ENCODE measurements around the gene LLGL1. TPM values are rescaled to one million over a fixed set of nuclear protein-coding genes. Genes with fewer than 3 reads are reported as not detected.
A peak's percentile ranks its signal among the peaks of the same experiment; 100 is the strongest.

Gene LLGL1
- total RNA-seq, 1 experiment from 2014 or later: 44.9 TPM

GRCh38 chr17:18236494-18236893 lies 11.1 kb downstream of the LLGL1 start:
- Histone ChIP-seq H3K4me1 (replicated peaks; ENCODE audit: insufficient read depth) (peaks cover 17% of the 10 kb centered on the region), H3K27ac (peak overlapping the region; percentile 46; the same call in 1 of the 2 replicates), H2AFZ (no peak overlapping the region), H3K36me3 (ENCODE audit: low read depth) (no peaks in the 10 kb centered on the region), H3K9me3 (ENCODE audit: insufficient read depth, low read depth) (no peaks in the 10 kb centered on the region), H3K4me3 (no peak overlapping the region), H3F3A (ENCODE audit: insufficient read depth, low read depth) (peaks cover 7% of the 10 kb centered on the region; the same call in 1 of the 2 replicates), H3K9me2 (ENCODE audit: insufficient read depth) (no peaks in the 10 kb centered on the region), H3K79me2 (ENCODE audit: low read depth) (no peaks in the 10 kb centered on the region), H3K27me3 (ENCODE audit: insufficient read depth, low read depth) (no peaks in the 10 kb centered on the region), H3K4me2 (peak overlapping the region; percentile 46), H4K20me1 (ENCODE audit: insufficient read depth) (no peaks in the 10 kb centered on the region)
- POLR2A ChIA-PET (ENCODE audit: unreplicated experiment): interaction anchor here (1.1 kb wide), 1 partner anchor 11 kb away, joined by 6 read pairs; no protein-coding TSS in a partner anchor
- DNase-seq: no peak
- intact Hi-C loops (cut with micrococcal nuclease; ENCODE audit: unreplicated experiment): no loop called here
- TF ChIP-seq EZH2 (IDR thresholded peaks at IDR 0.05; ENCODE audit: low read depth) (no peak), CTCF (conservative IDR thresholded peaks at IDR 0.05) (no peak)
- CTCF ChIA-PET: interaction anchor here (0.8 to 1.0 kb wide), 2 partner anchors 12 to 18 kb away, joined by 4 to 6 read pairs; no protein-coding TSS in a partner anchor
- BruUV-seq (replicated peaks): no TSS peak

- intact Hi-C loops (cut with micrococcal nuclease; ENCODE audit: unreplicated experiment): no loop called here
- H4K20me1 ChIP-seq (ENCODE audit: insufficient read depth): no peaks in the 10 kb centered on the region
- BruUV-seq (replicated peaks): no TSS peak
- ChIA-PET POLR2A (ENCODE audit: unreplicated experiment) (no interaction called here), CTCF (interaction anchor here (0.9 kb wide), 1 partner anchor 19 kb away, joined by 3 read pairs; no protein-coding TSS in a partner anchor)
- no peaks in the 10 kb centered on the region for H3K27me3 ChIP-seq (ENCODE audit: insufficient read depth, low read depth)
- H3K4me1 ChIP-seq (replicated peaks; ENCODE audit: insufficient read depth): peaks cover 17% of the 10 kb centered on the region
- no peak for TF ChIP-seq CTCF (conservative IDR thresholded peaks at IDR 0.05)
- TF ChIP-seq EZH2 (IDR thresholded peaks at IDR 0.05; ENCODE audit: low read depth): no peak
- no peak overlapping the region for H3K4me2 ChIP-seq
- peaks cover 7% of the 10 kb centered on the region; the same call in 1 of the 2 replicates for H3F3A ChIP-seq (ENCODE audit: insufficient read depth, low read depth)
- H3K27ac ChIP-seq: no peak overlapping the region
- no peak for DNase-seq
- no peak overlapping the region for H3K4me3 ChIP-seq
- H3K9me3 ChIP-seq (ENCODE audit: insufficient read depth, low read depth): no peaks in the 10 kb centered on the region
- H3K9me2 ChIP-seq (ENCODE audit: insufficient read depth): no peaks in the 10 kb centered on the region
- H3K36me3 ChIP-seq (ENCODE audit: low read depth): no peaks in the 10 kb centered on the region
- no peak overlapping the region for H2AFZ ChIP-seq
- H3K79me2 ChIP-seq (ENCODE audit: low read depth): no peaks in the 10 kb centered on the region
Observed at GRCh38 chr17:18237461-18237860, 12.0 kb downstream of the LLGL1 start.

GRCh38 chr17:18238299-18238698 lies 12.9 kb downstream of the LLGL1 start:
- TF ChIP-seq CTCF (conservative IDR thresholded peaks at IDR 0.05) (no peak), EZH2 (IDR thresholded peaks at IDR 0.05; ENCODE audit: low read depth) (no peak)
- no TSS peak for BruUV-seq (replicated peaks)
- H2AFZ ChIP-seq: no peak overlapping the region
- H3F3A ChIP-seq (ENCODE audit: insufficient read depth, low read depth): peaks cover 9% of the 10 kb centered on the region; the same call in 1 of the 2 replicates
- no peak overlapping the region for H3K4me2 ChIP-seq
- no peak overlapping the region for H3K4me3 ChIP-seq
- H3K9me2 ChIP-seq (ENCODE audit: insufficient read depth): no peaks in the 10 kb centered on the region
- CTCF ChIA-PET: no interaction called here
- H3K79me2 ChIP-seq (ENCODE audit: low read depth): no peaks in the 10 kb centered on the region
- H3K36me3 ChIP-seq (ENCODE audit: low read depth): no peaks in the 10 kb centered on the region
- H3K27ac ChIP-seq: no peak overlapping the region
- no peak for DNase-seq
- no peaks in the 10 kb centered on the region for H3K27me3 ChIP-seq (ENCODE audit: insufficient read depth, low read depth)
- intact Hi-C loops (cut with micrococcal nuclease; ENCODE audit: unreplicated experiment): no loop called here
- H3K4me1 ChIP-seq (replicated peaks; ENCODE audit: insufficient read depth): peaks cover 17% of the 10 kb centered on the region
- POLR2A ChIA-PET (ENCODE audit: unreplicated experiment): no interaction called here
- H3K9me3 ChIP-seq (ENCODE audit: insufficient read depth, low read depth): no peaks in the 10 kb centered on the region
- H4K20me1 ChIP-seq (ENCODE audit: insufficient read depth): no peaks in the 10 kb centered on the region

Measured in PC-9 (cell line).